ENCODE measurements around the gene MTIF3.

- TF ChIP-seq EP300 (IDR thresholded peaks at IDR 0.05; ENCODE audit: low read depth): no peak
- no peak for TF ChIP-seq CTCF (IDR thresholded peaks at IDR 0.05)
- TF ChIP-seq POLR2AphosphoS5 (IDR thresholded peaks at IDR 0.05): no peak
- no peak for TF ChIP-seq POLR2A (IDR thresholded peaks at IDR 0.05)
Observed at GRCh38 chr13:27389891-27390290, 60.5 kb downstream of the MTIF3 start.
